Choroid plexus epithelial cell (primary cell): ENCODE results near the gene CHD8.
A peak's percentile ranks its signal among the peaks of the same experiment; 100 is the strongest.

Source experiments
- DNase-seq: peaks from one replicate; pipeline ENCODE4 v3.0.0-alpha.2; 2010; ENCODE audit warnings: low read depth
- H3K4me3 ChIP-seq: 2 replicates; pipeline ENCODE4 v1.5.1; 2011; ENCODE audit warnings: low read depth, mild to moderate bottlenecking, control low read depth, low read length, moderate library complexity
- CTCF ChIP-seq: conservative IDR thresholded peaks from 2 replicates; pipeline ENCODE4 v1.5.1; 2011; ENCODE audit warnings: low read depth, mild to moderate bottlenecking, control low read depth, inconsistent platforms, low read length, moderate library complexity

CHD8 gene

GRCh38 chr14:21496453-21496852, 40.5 kb upstream of the CHD8 start:
- H3K4me3 ChIP-seq, result no peak overlapping the region
- peak; percentile 91 for DNase-seq
- no peak for TF ChIP-seq CTCF

DNA sequence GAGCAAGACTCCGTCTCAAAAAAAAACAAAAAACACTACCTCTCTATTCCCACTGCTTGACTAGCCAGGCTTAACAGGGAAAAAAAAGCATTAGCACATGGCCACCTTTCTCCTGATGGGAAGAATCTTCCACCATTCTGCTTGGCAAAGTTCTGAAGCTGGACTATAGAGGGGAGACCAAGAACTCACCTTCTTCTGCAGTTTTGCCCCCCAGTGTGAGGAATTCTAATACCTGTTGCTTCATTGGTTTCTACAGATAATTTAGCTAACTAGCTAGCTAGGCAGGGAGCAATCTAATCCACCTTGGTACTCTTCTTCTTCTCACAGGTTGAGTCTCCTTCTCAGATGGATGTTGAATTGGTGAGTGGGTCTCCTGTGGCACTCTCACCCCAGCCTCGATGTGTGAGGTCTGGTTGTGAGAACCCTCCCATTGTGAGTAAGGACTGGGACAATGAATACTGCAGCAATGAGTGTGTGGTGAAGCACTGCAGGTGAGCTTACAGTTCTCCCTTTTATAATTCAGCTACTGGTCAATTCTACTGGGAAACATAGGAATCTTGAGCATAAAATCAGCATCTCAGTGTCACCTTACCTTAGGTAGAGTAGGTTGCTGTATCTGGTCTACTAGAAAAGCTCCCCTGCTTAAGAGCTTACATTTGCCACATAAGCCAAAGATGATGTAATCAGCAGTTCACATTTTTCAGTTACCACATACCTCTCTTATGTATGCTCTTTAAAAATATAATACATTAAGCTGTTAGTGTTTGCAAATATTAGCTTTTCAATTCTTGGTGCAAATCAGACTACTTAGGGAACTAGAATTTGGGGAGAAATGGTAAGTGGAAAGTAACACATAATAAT, 39.2 kb upstream of the CHD8 start:
- TF ChIP-seq CTCF, result no peak
- H3K4me3 ChIP-seq, result no peak overlapping the region
- peak; percentile 86 for DNase-seq

- peak; percentile 91 for DNase-seq
- no peak for TF ChIP-seq CTCF
- H3K4me3 ChIP-seq, result no peak overlapping the region
Observed at GRCh38 chr14:21486640-21487087, 30.7 kb upstream of the CHD8 start.

- peak within 1 kb of the TSS; percentile 78 for H3K4me3 ChIP-seq
- DNase-seq, result peak; percentile 99
- peak; percentile 99 for TF ChIP-seq CTCF
Observed at GRCh38 chr14:21476925-21477681, 21.2 kb upstream of the CHD8 start, which contains the start of the genes RAB2B and TOX4. TSS of gene RAB2B (minus strand) at chr14:21476959. CDS start at chr14:21476872, 87 bp downstream. TSS of gene TOX4 (plus strand) at chr14:21477195. CDS start at chr14:21477279, 84 bp downstream.

GRCh38 chr14:21476523-21476924, 20.6 kb upstream of the CHD8 start:
- DNase-seq, result peak; percentile 70
- H3K4me3 ChIP-seq, result peak overlapping the region; percentile 78

More at GRCh38 chr14:21476523-21476924, 20.6 kb upstream of the CHD8 start:
- TF ChIP-seq CTCF, result no peak
